ENCODE results near the gene TBC1D13. TPM values are rescaled to one million over a fixed set of nuclear protein-coding genes. Genes with fewer than 3 reads are reported as not detected.
A peak's percentile ranks its signal among the peaks of the same experiment; 100 is the strongest.
"Not testable (repeated sequence)": the region's sequence is repeated elsewhere in the genome, so short reads cannot be mapped to it uniquely, and the experiment has no call there.

TBC1D13 gene
- total RNA-seq, 3 donors from 2014 or later (not counting 1 experiment from before 2014, with no cell fraction given), result 31.5 to 34.5 (median 33.7) TPM

GRCh38 chr9:128771745-128772519 lies 15.1 kb upstream of the TBC1D13 start, which contains the start of gene ZER1:
Gene ZER1, minus strand, starts transcription at chr9:128771927. Its CDS starts 16,362 bp downstream, at chr9:128755565.
- intact Hi-C loops (cut with micrococcal nuclease), result loop anchor here (1.0 to 5.0 kb wide), 2 partner anchors 15 to 50 kb away; partner anchors contain the start of genes TBC1D13 and ZDHHC12
- peaks cover 28 to 34% of the 10 kb centered on the region in 2 donors for H3K4me1 Mint-ChIP-seq

GRCh38 chr9:128773049-128773448 lies 14.0 kb upstream of the TBC1D13 start:
- WGBS (ENCODE audit: insufficient coverage), result 88% methylated on average over 5 of the region's 5 CpGs
- Histone ChIP-seq H3K9me3 (ENCODE audit: control insufficient read depth, insufficient read depth, low read length) (peaks cover 6% of the 10 kb centered on the region), H3K36me3 (ENCODE audit: control insufficient read depth, insufficient read depth, low read length) (no peaks in the 10 kb centered on the region), H3K27me3 (ENCODE audit: control insufficient read depth, insufficient read depth, low read length) (no peaks in the 10 kb centered on the region), H3K4me3 (ENCODE audit: low read length) (no peak overlapping the region), H3K27ac (ENCODE audit: low read length) (no peak overlapping the region), H3K4me1 (ENCODE audit: control insufficient read depth, insufficient read depth, low read length) (peaks cover 25% of the 10 kb centered on the region)
- intact Hi-C loops (cut with micrococcal nuclease), result loop anchor here (5.0 kb wide), 1 partner anchor 51 kb away; the partner anchor contains the start of gene ZDHHC12
- TF ChIP-seq CTCF (IDR thresholded peaks at IDR 0.05), result no peak
- Mint-ChIP-seq H3K27me3 (ENCODE audit: low read depth in 2 of 2) (peaks cover 0 to 5% of the 10 kb centered on the region in 2 donors), H3K36me3 (no peaks in the 10 kb centered on the region), H3K9me3 (peaks cover 0 to 5% of the 10 kb centered on the region in 2 donors), H3K4me1 (peaks cover 28% of the 10 kb centered on the region in 2 donors), H3K4me3 (peak overlapping the region; percentile 97), H3K27ac (peak overlapping the region; percentile 92 to 99)
- no peak for DNase-seq
- ATAC-seq, result no peak

More at GRCh38 chr9:128771745-128772519, 15.1 kb upstream of the TBC1D13 start, which contains the start of gene ZER1:
- DNase-seq (peak; percentile 95 to 96), ATAC-seq (peak; percentile 90 to 97 (median 93))
- peak within 1 kb of the TSS; percentile 92 to 99 for H3K27ac Mint-ChIP-seq
- peaks cover 0 to 5% of the 10 kb centered on the region in 2 donors for H3K27me3 Mint-ChIP-seq (ENCODE audit: low read depth in 2 of 2)
- TF ChIP-seq CTCF (IDR thresholded peaks at IDR 0.05), result no peak
- H3K36me3 ChIP-seq (ENCODE audit: control insufficient read depth, insufficient read depth, low read length), result no peaks in the 10 kb centered on the region
- H3K4me3 ChIP-seq (ENCODE audit: low read length), result peak within 1 kb of the TSS; percentile 99
- H3K27me3 ChIP-seq (ENCODE audit: control insufficient read depth, insufficient read depth, low read length), result no peaks in the 10 kb centered on the region
- peak within 1 kb of the TSS; percentile 95 for H3K27ac ChIP-seq (ENCODE audit: low read length)
- H3K4me1 ChIP-seq (ENCODE audit: control insufficient read depth, insufficient read depth, low read length), result peaks cover 25% of the 10 kb centered on the region
- H3K9me3 Mint-ChIP-seq, result peaks cover 0 to 5% of the 10 kb centered on the region in 2 donors
- peak within 1 kb of the TSS; percentile 97 for H3K4me3 Mint-ChIP-seq
- H3K9me3 ChIP-seq (ENCODE audit: control insufficient read depth, insufficient read depth, low read length), result peaks cover 6% of the 10 kb centered on the region
- no peaks in the 10 kb centered on the region for H3K36me3 Mint-ChIP-seq
- WGBS (ENCODE audit: insufficient coverage), result 3% methylated on average over 72 of the region's 72 CpGs

GRCh38 chr9:128774804-128775203 lies 12.2 kb upstream of the TBC1D13 start:
- H3K27me3 ChIP-seq (ENCODE audit: control insufficient read depth, insufficient read depth, low read length), result no peaks in the 10 kb centered on the region

GRCh38 chr9:128780093-128780492 lies 7.0 kb upstream of the TBC1D13 start:
- H3K27me3 Mint-ChIP-seq (ENCODE audit: low read depth in 2 of 2); H3K36me3 ChIP-seq (ENCODE audit: control insufficient read depth, insufficient read depth, low read length); H3K27ac Mint-ChIP-seq; H3K4me1 Mint-ChIP-seq; intact Hi-C loops (cut with micrococcal nuclease); ATAC-seq; H3K4me3 Mint-ChIP-seq; H3K9me3 ChIP-seq (ENCODE audit: control insufficient read depth, insufficient read depth, low read length); H3K27me3 ChIP-seq (ENCODE audit: control insufficient read depth, insufficient read depth, low read length); H3K9me3 Mint-ChIP-seq; H3K36me3 Mint-ChIP-seq; H3K4me3 ChIP-seq (ENCODE audit: low read length); H3K4me1 ChIP-seq (ENCODE audit: control insufficient read depth, insufficient read depth, low read length); DNase-seq; H3K27ac ChIP-seq (ENCODE audit: low read length): not testable (repeated sequence)
- WGBS (ENCODE audit: insufficient coverage), result 96% methylated on average over 19 of the region's 27 CpGs

More at GRCh38 chr9:128774804-128775203, 12.2 kb upstream of the TBC1D13 start:
- 100% methylated on average over 1 of the region's 1 CpG for WGBS (ENCODE audit: insufficient coverage)
- no peak for TF ChIP-seq CTCF (IDR thresholded peaks at IDR 0.05)
- Histone ChIP-seq H3K4me3 (ENCODE audit: low read length) (no peak overlapping the region), H3K27ac (ENCODE audit: low read length) (no peak overlapping the region), H3K36me3 (ENCODE audit: control insufficient read depth, insufficient read depth, low read length) (no peaks in the 10 kb centered on the region), H3K4me1 (ENCODE audit: control insufficient read depth, insufficient read depth, low read length) (peaks cover 24% of the 10 kb centered on the region), H3K9me3 (ENCODE audit: control insufficient read depth, insufficient read depth, low read length) (peaks cover 6% of the 10 kb centered on the region)
- ATAC-seq (no peak), DNase-seq (no peak)
- Mint-ChIP-seq H3K27me3 (ENCODE audit: low read depth in 2 of 2) (peaks cover 0 to 5% of the 10 kb centered on the region in 2 donors), H3K4me1 (peaks cover 15% of the 10 kb centered on the region in 2 donors), H3K27ac (no peak overlapping the region), H3K4me3 (no peak overlapping the region), H3K36me3 (no peaks in the 10 kb centered on the region), H3K9me3 (peaks cover 0 to 5% of the 10 kb centered on the region in 2 donors)
- intact Hi-C loops (cut with micrococcal nuclease), result loop anchor here (5.0 kb wide), 1 partner anchor 53 kb away; the partner anchor contains the start of gene ZDHHC12
